Inflammatory macrophage treated with lipopolysaccharide for 4 hours (primary cell): Measurements from ENCODE around the gene PGLYRP1.

ENCODE experiments used
- DNase-seq: peaks from one replicate; pipeline ENCODE4 v3.0.0-alpha.2; 2020

The PGLYRP1 gene

GRCh38 chr19:46022431-46023310 is at the start of gene PGLYRP1:
PGLYRP1 (minus strand) TSS chr19:46023053; CDS start chr19:46023021, 32 bp downstream.
- DNase-seq, result no peak

GRCh38 chr19:46069806-46070341 is 47.0 kb upstream of the PGLYRP1 start:
- no peak for DNase-seq

GRCh38 chr19:46068345-46069258 is 45.7 kb upstream of the PGLYRP1 start:
- peak; percentile 78 for DNase-seq

- DNase-seq, result no peak
Observed at GRCh38 chr19:46067691-46068090, 44.8 kb upstream of the PGLYRP1 start.

GRCh38 chr19:46066471-46066870 is 43.6 kb upstream of the PGLYRP1 start:
- DNase-seq, result peak; percentile 32

- DNase-seq, result no peak
Observed at GRCh38 chr19:46065486-46066071, 42.7 kb upstream of the PGLYRP1 start.

- DNase-seq, result peak; percentile 23
Observed at GRCh38 chr19:46063201-46063600, 40.3 kb upstream of the PGLYRP1 start.

- no peak for DNase-seq
Observed at GRCh38 chr19:46060012-46060411, 37.2 kb upstream of the PGLYRP1 start.

- no peak for DNase-seq
Observed at GRCh38 chr19:46058778-46059177, 35.9 kb upstream of the PGLYRP1 start.

- DNase-seq, result no peak
Observed at GRCh38 chr19:46056536-46056935, 33.7 kb upstream of the PGLYRP1 start.

- no peak for DNase-seq
Observed at GRCh38 chr19:46052896-46053295, 30.0 kb upstream of the PGLYRP1 start.

- no peak for DNase-seq
Observed at GRCh38 chr19:46049597-46049996, 26.7 kb upstream of the PGLYRP1 start.

GRCh38 chr19:46043519-46043918 is 20.7 kb upstream of the PGLYRP1 start:
- no peak for DNase-seq

- no peak for DNase-seq
Observed at GRCh38 chr19:46042252-46042883, 19.5 kb upstream of the PGLYRP1 start.

GRCh38 chr19:46040952-46041500 is 18.2 kb upstream of the PGLYRP1 start, which contains the start of gene IGFL4:
IGFL4 (minus strand) TSS chr19:46041002; CDS start chr19:46040962, 40 bp downstream.
- DNase-seq, result no peak

GRCh38 chr19:46040125-46040524 is 17.3 kb upstream of the PGLYRP1 start:
- no peak for DNase-seq

GRCh38 chr19:46036744-46037128 is 13.9 kb upstream of the PGLYRP1 start:
- no peak for DNase-seq

GRCh38 chr19:46035986-46036743 is 13.3 kb upstream of the PGLYRP1 start:
- DNase-seq, result no peak

- DNase-seq, result no peak
Observed at GRCh38 chr19:46035546-46035945, 12.7 kb upstream of the PGLYRP1 start.

- DNase-seq, result no peak
Observed at GRCh38 chr19:46033401-46033800, 10.5 kb upstream of the PGLYRP1 start.

- no peak for DNase-seq
Observed at GRCh38 chr19:46032597-46033025, 9.8 kb upstream of the PGLYRP1 start.
